Brain microvascular endothelial cell (primary cell): ENCODE results near the gene UNC13B.

Source experiments
- DNase-seq: peaks from one replicate; pipeline ENCODE4 v3.0.0-alpha.2; 2020
- H3K27ac ChIP-seq: fragments of 250-450 bp; sonication (Bioruptor Pico); 2 replicates; pipeline ENCODE4 v1.5.1; 2020; ENCODE audit warnings: mild to moderate bottlenecking, moderate library complexity
- H3K27me3 ChIP-seq: fragments of 250-450 bp; sonication (Bioruptor Pico); replicated peaks from 2 replicates; pipeline ENCODE4 v1.5.1; 2020; ENCODE audit warnings: mild to moderate bottlenecking
- H3K36me3 ChIP-seq: fragments of 250-450 bp; sonication (Bioruptor Pico); replicated peaks from 2 replicates; pipeline ENCODE4 v1.5.1; 2020; ENCODE audit warnings: mild to moderate bottlenecking
- H3K4me3 ChIP-seq: 2 replicates; pipeline ENCODE4 v1.5.1; 2011; ENCODE audit warnings: low read depth, mild to moderate bottlenecking, control low read depth, low read length, moderate library complexity
- CTCF ChIP-seq: IDR thresholded peaks from 2 replicates; pipeline ENCODE4 v1.5.1; 2011; ENCODE audit warnings: low read depth, mild to moderate bottlenecking, moderate library complexity, low read length, control low read depth, inconsistent platforms; ENCODE audit errors: missing control alignments
- in situ Hi-C: cut with HindIII; loops from 2 replicates; pipeline ENCODE4 v1.10.0; 2017; ENCODE audit warnings: low sequenced_read_pairs, low pct_ligation_motif_present

UNC13B gene

GRCh38 chr9:35452481-35452880 lies 290.7 kb downstream of the UNC13B start:
- Histone ChIP-seq H3K4me3 (no peak overlapping the region), H3K27ac (no peak overlapping the region), H3K36me3 (no peaks in the 10 kb centered on the region), H3K27me3 (no peaks in the 10 kb centered on the region)
- no peak for DNase-seq
- TF ChIP-seq CTCF = peak; percentile 49
- in situ Hi-C loops = no loop called here

GRCh38 chr9:35453786-35454185 lies 292.0 kb downstream of the UNC13B start:
- in situ Hi-C loops = no loop called here
- Histone ChIP-seq H3K27me3 (no peaks in the 10 kb centered on the region), H3K27ac (no peak overlapping the region), H3K4me3 (no peak overlapping the region), H3K36me3 (no peaks in the 10 kb centered on the region)
- DNase-seq = no peak
- TF ChIP-seq CTCF = no peak
